CD4-positive, alpha-beta memory T cell (primary cell): Measurements from ENCODE around the gene NKX2-4. TPM values are rescaled to one million over a fixed set of nuclear protein-coding genes. Genes with fewer than 3 reads are reported as not detected.

ENCODE experiments used
- CTCF ChIA-PET: fragments of 350-600 bp; sonication (Branson Sonifier 250); formaldehyde crosslinking; loops from one replicate; lab custom pipeline; 2021; ENCODE audit warnings: inconsistent platforms; ENCODE audit not compliant: partially characterized antibody; lab: Charles Lee
- POLR2A ChIA-PET: fragments of 350-600 bp; sonication (Branson Sonifier 250); formaldehyde crosslinking; loops from one replicate; lab custom pipeline; 2021; ENCODE audit not compliant: partially characterized antibody; lab: Charles Lee
- DNase-seq, 5 donors: peaks; one replicate each; pipeline versions ENCODE4 v3.0.0 to v3.0.0-alpha.2; 2020 to 2022; ENCODE audit warnings: mixed read lengths in 1 of 5
- H3K27ac ChIP-seq: one replicate; pipeline ENCODE4 v1.7.0; 2013; ENCODE audit warnings: low read depth, low read length
- H3K27me3 ChIP-seq: 2 replicates; pipeline ENCODE4 v1.7.0; 2013; ENCODE audit warnings: mild to moderate bottlenecking, low read length, moderate library complexity; ENCODE audit not compliant: insufficient read depth
- H3K36me3 ChIP-seq: 2 replicates; pipeline ENCODE4 v1.7.0; 2013; ENCODE audit warnings: mild to moderate bottlenecking, low read length, moderate library complexity; ENCODE audit not compliant: insufficient read depth
- H3K4me1 ChIP-seq: 2 replicates; pipeline ENCODE4 v1.7.0; 2013; ENCODE audit warnings: mild to moderate bottlenecking, low read length, moderate library complexity; ENCODE audit not compliant: insufficient read depth
- H3K4me3 ChIP-seq, 2 donors: one replicate each; pipeline ENCODE4 v1.7.0; 2013; ENCODE audit warnings: low read length in 2 of 2, mild to moderate bottlenecking in 1 of 2
- H3K9me3 ChIP-seq, 2 donors: one replicate each; pipeline ENCODE4 v1.7.0; 2013; ENCODE audit warnings: low read length in 2 of 2, control low read depth in 1 of 2; ENCODE audit not compliant: control insufficient read depth in 1 of 2
- H3K27ac Mint-ChIP-seq, 7 donors: one replicate each; pipeline ENCODE4 v1.8.0; 2020 to 2021; ENCODE audit warnings: mixed read lengths in 7 of 7, mild to moderate bottlenecking in 6 of 7, inconsistent platforms in 3 of 7, moderate library complexity in 3 of 7
- H3K27me3 Mint-ChIP-seq, 2 donors: one replicate each; pipeline ENCODE4 v1.8.0; 2020 to 2021; ENCODE audit warnings: mixed read lengths in 2 of 2
- H3K36me3 Mint-ChIP-seq, 2 donors: one replicate each; pipeline ENCODE4 v1.8.0; 2020 to 2021; ENCODE audit warnings: mixed read lengths in 2 of 2, inconsistent platforms in 1 of 2, mild to moderate bottlenecking in 1 of 2
- H3K4me1 Mint-ChIP-seq, 4 donors: one replicate each; pipeline ENCODE4 v1.8.0; 2020 to 2021; ENCODE audit warnings: mixed read lengths in 4 of 4, mild to moderate bottlenecking in 1 of 4
- H3K4me3 Mint-ChIP-seq, 8 donors: one replicate each; pipeline ENCODE4 v1.8.0; 2020 to 2021; ENCODE audit warnings: mixed read lengths in 8 of 8, mild to moderate bottlenecking in 7 of 8, moderate library complexity in 6 of 8, inconsistent platforms in 3 of 8
- H3K9me3 Mint-ChIP-seq, 8 donors: one replicate each; pipeline ENCODE4 v1.8.0; 2020 to 2021; ENCODE audit warnings: mixed read lengths in 8 of 8, mild to moderate bottlenecking in 5 of 8, inconsistent platforms in 3 of 8, moderate library complexity in 1 of 8
- intact Hi-C: fragments of 100-400 bp; cut with micrococcal nuclease; formaldehyde crosslinking; loops from one replicate; pipeline ENCODE4 v1.15.1; 2023
- polyA plus RNA-seq, 2 donors: library from polyadenylated mRNA; unstranded; fragments of 300-500 nt; fragmentation: Illumina TruSeq; gene quantifications; one replicate each; pipeline ENCODE4 v1.2.3, GENCODE V29; 2021
- total RNA-seq, 2 experiments: library from RNA; stranded (reverse); gene quantifications; one replicate each; pipeline ENCODE4 v1.2.3, GENCODE V29; 2021

The NKX2-4 gene
- total and polyA plus RNA-seq, 4 experiments from 2014 or later, result not detected

DNA sequence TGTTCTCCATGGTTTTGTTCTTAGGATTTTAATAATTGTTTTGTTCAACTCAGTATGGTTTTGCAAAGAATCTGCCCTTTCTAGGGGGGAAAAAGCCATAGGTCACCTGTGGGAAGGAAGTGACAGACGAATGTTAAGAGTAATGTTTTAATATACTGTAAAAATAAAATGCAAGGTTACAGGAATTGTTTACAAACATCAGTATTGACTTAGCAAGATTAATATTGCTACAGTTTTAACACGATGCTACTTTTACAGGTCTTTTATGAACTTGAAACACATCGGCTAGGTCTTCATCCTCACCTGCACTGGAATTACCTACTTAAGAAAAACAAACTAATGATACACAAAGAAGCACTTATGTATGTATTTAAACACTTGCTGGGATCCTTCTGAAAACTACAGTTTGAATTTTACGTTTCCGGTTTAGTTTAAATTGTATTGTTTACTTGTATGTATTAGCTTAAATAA is 1.7 kb upstream of the NKX2-4 start:
- H3K27ac ChIP-seq, result no peak overlapping the region
- POLR2A ChIA-PET, result no interaction called here
- intact Hi-C loops, result loop anchor here (5.0 to 10.0 kb wide), 2 partner anchors 108 to 294 kb away; partner anchors contain the start of gene LINC00237
- Mint-ChIP-seq H3K27ac (peak overlapping the region in 1 of 7 donors; percentile 79), H3K4me3 (no peak overlapping the region), H3K36me3 (peaks cover 0 to 3% of the 10 kb centered on the region in 2 donors), H3K9me3 (peaks cover 0 to 30% (median 20%) of the 10 kb centered on the region in 8 donors), H3K27me3 (peaks cover 51 to 55% of the 10 kb centered on the region in 2 donors), H3K4me1 (peaks cover 5 to 10% (median 6%) of the 10 kb centered on the region in 4 donors)
- H3K36me3 ChIP-seq, result no peaks in the 10 kb centered on the region
- CTCF ChIA-PET, result no interaction called here
- DNase-seq, result no peak
- H3K27me3 ChIP-seq, result peaks cover 69% of the 10 kb centered on the region
- peaks cover 0 to 3% of the 10 kb centered on the region in 2 donors for H3K9me3 ChIP-seq
- H3K4me3 ChIP-seq, result no peak overlapping the region
- peaks cover 15% of the 10 kb centered on the region for H3K4me1 ChIP-seq

DNA sequence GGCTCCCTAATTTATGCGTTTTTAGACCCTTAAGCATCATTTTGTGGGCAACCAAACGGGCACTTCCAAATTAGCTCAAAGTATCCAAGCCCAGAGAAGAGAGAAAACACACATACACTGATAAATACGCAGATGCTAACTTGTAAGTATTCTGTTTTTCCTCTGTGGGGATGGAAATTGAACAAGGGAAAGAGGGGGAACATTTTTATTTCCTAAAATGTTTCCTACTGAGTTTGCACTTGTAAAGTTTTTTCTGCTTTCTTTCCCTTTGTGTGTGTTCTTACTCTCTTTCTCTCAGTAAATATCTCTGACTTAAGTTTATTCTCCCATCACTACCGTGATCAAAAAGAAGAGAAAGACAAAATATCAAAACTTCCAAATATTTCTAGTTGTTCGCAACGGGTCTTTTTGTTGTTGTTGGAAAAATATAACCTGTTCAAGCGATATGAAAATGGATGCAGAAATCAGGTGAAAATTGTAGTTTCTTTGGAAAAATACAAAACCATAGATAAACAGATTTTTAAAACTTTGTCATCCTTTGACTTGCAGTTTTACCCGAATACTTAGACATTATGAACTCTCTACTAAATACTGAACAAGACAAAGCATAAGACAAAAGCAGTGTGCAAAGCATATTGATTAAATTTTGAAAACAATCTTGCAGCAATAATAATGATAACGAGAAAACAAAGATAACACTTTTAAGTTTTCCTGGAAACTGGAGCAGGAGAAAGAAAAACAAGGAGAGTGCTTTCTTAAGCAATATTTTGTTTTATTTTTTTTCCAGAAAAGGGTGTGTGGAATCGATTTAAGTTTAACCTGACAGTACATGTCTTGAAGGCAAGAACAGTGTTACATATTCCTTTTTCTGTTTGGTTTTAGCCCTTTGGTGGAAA is 1.0 kb upstream of the NKX2-4 start:
- Mint-ChIP-seq H3K36me3 (peaks cover 0 to 3% of the 10 kb centered on the region in 2 donors), H3K4me3 (peak overlapping the region in 7 of 8 donors; percentile 21 to 63 (median 47)), H3K27me3 (peaks cover 49 to 56% of the 10 kb centered on the region in 2 donors), H3K4me1 (peaks cover 5 to 11% (median 6%) of the 10 kb centered on the region in 4 donors), H3K27ac (peak overlapping the region in 2 of 7 donors; percentile 55 to 79), H3K9me3 (peaks cover 0 to 30% (median 20%) of the 10 kb centered on the region in 8 donors)
- Histone ChIP-seq H3K4me1 (peaks cover 15% of the 10 kb centered on the region), H3K27ac (no peak overlapping the region), H3K27me3 (peaks cover 76% of the 10 kb centered on the region), H3K9me3 (peaks cover 0 to 3% of the 10 kb centered on the region in 2 donors), H3K4me3 (no peak overlapping the region), H3K36me3 (no peaks in the 10 kb centered on the region)
- intact Hi-C loops, result loop anchor here (5.0 to 10.0 kb wide), 2 partner anchors 109 to 294 kb away; partner anchors contain the start of gene LINC00237
- ChIA-PET CTCF (no interaction called here), POLR2A (no interaction called here)
- DNase-seq, result no peak

DNA sequence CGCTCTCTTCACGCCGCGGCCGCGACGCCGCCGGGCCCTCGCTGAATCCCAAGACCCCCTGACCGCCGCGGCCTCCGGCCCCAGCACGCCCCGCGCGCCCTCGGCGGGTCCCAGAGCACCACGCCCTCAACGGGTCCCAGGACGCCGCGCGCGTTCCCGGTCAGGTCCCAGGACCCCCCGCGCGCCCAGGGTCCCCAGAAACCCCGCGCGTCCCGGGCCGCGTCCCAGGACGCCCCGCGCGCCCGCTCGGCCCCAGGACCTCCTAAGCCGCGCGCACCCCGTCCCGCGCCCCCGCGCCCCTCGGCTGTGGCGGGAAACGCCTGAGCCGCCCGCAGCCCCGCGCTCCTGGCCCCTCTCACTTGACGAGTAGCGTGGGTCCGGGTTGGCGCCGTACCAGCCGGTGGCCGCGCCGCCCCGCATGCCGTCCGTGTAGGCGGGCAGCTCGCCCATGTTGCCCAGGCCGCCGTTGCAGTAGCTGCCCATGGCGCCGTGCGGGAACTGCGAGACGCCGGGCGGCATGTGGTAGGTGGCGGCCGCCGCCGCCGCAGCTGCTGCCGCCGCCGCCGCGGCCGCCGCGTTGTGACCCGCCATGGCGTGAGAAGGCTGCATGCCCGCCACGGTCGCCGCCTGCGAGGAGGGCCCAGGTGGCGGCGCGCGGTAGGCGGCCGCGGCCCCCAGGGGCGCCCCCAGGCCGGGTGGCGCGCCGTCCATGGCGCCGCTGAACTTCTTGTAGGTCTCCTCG is 556 bp downstream of the NKX2-4 start:
- peaks cover 3 to 7% of the 10 kb centered on the region in 2 donors for H3K36me3 Mint-ChIP-seq
- no peak overlapping the region for H3K27ac ChIP-seq
- peaks cover 19% of the 10 kb centered on the region for H3K4me1 ChIP-seq
- peaks cover 0 to 27% (median 21%) of the 10 kb centered on the region in 8 donors for H3K9me3 Mint-ChIP-seq
- ChIA-PET POLR2A (interaction anchor here (0.7 to 1.4 kb wide), 2 partner anchors 14 to 116 kb away, joined by 3 read pairs; no protein-coding TSS in a partner anchor), CTCF (no interaction called here)
- peaks cover 81% of the 10 kb centered on the region for H3K27me3 ChIP-seq
- H3K36me3 ChIP-seq, result no peaks in the 10 kb centered on the region
- H3K9me3 ChIP-seq, result peaks cover 0 to 3% of the 10 kb centered on the region in 2 donors
- DNase-seq, result peak in 1 of 5 donors; percentile 17
- H3K4me3 ChIP-seq, result no peak overlapping the region
- intact Hi-C loops, result loop anchor here (5.0 to 10.0 kb wide), 2 partner anchors 111 to 292 kb away; partner anchors contain the start of gene LINC00237
- H3K27me3 Mint-ChIP-seq, result peaks cover 51 to 67% of the 10 kb centered on the region in 2 donors
- H3K4me3 Mint-ChIP-seq, result no peak overlapping the region
- peaks cover 11 to 23% (median 13%) of the 10 kb centered on the region in 4 donors for H3K4me1 Mint-ChIP-seq
- H3K27ac Mint-ChIP-seq, result no peak overlapping the region

DNA sequence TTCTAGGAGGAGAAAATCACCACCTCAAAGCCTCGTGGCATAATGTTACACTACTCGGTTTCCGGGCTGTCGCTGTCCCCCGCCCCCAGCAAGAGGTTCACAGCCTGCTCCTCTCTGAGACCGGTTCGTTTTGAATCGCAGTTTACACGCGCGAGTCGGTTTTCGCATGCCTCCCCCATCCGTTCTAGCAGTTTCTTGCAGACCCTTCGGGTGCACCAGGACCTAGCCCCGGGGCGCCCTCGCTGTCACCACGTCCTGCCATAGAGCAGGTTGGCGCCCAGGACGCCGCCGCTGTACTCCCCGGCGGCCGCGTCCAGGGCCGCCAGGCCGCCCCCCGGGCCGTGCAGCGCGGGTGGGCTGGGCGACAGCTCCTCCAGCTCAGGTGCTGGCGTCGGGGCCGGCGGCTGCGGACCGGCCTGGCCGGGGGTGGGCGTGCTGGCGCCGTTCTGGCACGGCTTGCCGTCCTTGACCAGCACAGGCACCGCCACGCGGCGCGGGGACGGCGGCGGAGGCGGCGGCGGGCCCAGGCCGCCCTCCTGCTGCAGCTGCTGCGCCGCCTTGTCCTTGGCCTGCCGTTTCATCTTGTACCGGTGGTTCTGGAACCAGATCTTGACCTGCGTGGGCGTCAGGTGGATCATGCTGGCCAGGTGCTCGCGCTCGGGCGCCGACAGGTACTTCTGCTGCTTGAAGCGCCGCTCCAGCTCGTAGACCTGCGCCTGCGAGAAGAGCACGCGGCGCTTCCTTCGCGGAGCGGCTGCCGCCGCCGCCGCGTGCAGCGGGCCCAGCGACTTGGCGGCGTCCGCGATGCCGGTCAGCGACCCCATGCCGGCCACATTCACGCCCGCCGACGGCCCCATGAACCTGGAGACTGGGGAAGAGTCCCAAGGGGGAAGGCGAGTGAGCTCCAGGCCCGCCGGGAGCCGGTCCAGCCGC is 1.4 kb downstream of the NKX2-4 start:
- Mint-ChIP-seq H3K27me3 (peaks cover 49 to 67% of the 10 kb centered on the region in 2 donors), H3K4me3 (peak overlapping the region in 7 of 8 donors; percentile 71 to 89 (median 79)), H3K36me3 (peaks cover 6 to 10% of the 10 kb centered on the region in 2 donors), H3K4me1 (peaks cover 13 to 25% (median 16%) of the 10 kb centered on the region in 4 donors), H3K9me3 (peaks cover 0 to 27% (median 21%) of the 10 kb centered on the region in 8 donors), H3K27ac (peak overlapping the region in 5 of 7 donors; percentile 6 to 88 (median 18))
- intact Hi-C loops, result loop anchor here (5.0 to 10.0 kb wide), 2 partner anchors 111 to 291 kb away; partner anchors contain the start of gene LINC00237
- CTCF ChIA-PET, result interaction anchor here (1.2 kb wide), 1 partner anchor 160 kb away, joined by 5 read pairs; no protein-coding TSS in a partner anchor
- H3K4me3 ChIP-seq, result no peak overlapping the region
- POLR2A ChIA-PET, result interaction anchor here (0.6 to 1.4 kb wide), 5 partner anchors 11 to 117 kb away, joined by 3 to 4 read pairs (median 3); partner anchors contain the start of gene XRN2
- DNase-seq, result peak; percentile 54 to 74 (median 56)
- peaks cover 0 to 3% of the 10 kb centered on the region in 2 donors for H3K9me3 ChIP-seq
- peaks cover 76% of the 10 kb centered on the region for H3K27me3 ChIP-seq
- no peaks in the 10 kb centered on the region for H3K36me3 ChIP-seq
- no peak overlapping the region for H3K27ac ChIP-seq
- peaks cover 20% of the 10 kb centered on the region for H3K4me1 ChIP-seq

DNA sequence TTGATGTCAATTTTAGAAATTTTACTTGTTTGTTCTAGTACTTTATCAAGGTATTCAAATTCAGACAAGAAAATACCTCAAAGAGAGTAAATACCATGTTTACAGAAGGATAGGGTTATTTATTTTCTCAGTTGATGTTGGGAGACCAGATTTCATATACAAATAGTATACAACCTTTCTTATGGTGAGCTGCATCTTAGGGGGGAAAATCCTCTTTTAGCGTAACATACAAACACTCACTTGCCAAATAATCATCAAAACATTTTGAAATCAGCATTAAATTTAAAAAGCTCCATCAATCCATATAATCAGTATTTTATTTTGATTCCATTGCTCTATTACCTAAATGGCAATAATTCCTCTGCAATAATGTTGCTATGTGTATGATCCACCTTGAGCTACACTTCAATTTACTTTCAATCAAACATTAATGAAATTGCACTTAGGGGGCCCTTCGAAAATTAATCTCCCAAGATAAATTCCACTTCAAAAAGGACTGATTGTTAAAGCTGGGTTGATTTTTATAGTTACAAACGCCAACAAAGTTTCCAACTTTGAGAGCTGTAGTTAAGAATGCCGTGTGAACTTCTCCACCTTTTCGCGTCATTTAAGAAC is 2.2 kb downstream of the NKX2-4 start:
- Histone ChIP-seq H3K27ac (no peak overlapping the region), H3K4me1 (peaks cover 20% of the 10 kb centered on the region), H3K36me3 (no peaks in the 10 kb centered on the region), H3K27me3 (peaks cover 68% of the 10 kb centered on the region), H3K4me3 (no peak overlapping the region), H3K9me3 (peaks cover 0 to 3% of the 10 kb centered on the region in 2 donors)
- H3K27ac Mint-ChIP-seq, result peak overlapping the region in 4 of 7 donors; percentile 6 to 88 (median 50)
- H3K4me3 Mint-ChIP-seq, result peak overlapping the region in 7 of 8 donors; percentile 71 to 89 (median 79)
- peaks cover 0 to 27% (median 20%) of the 10 kb centered on the region in 8 donors for H3K9me3 Mint-ChIP-seq
- CTCF ChIA-PET, result interaction anchor here (1.2 kb wide), 1 partner anchor 159 kb away, joined by 5 read pairs; no protein-coding TSS in a partner anchor
- H3K27me3 Mint-ChIP-seq, result peaks cover 46 to 60% of the 10 kb centered on the region in 2 donors
- no peak for DNase-seq
- POLR2A ChIA-PET, result interaction anchor here (0.6 to 1.4 kb wide), 4 partner anchors 10 to 117 kb away, joined by 3 to 4 read pairs (median 4); partner anchors contain the start of gene XRN2
- peaks cover 11 to 13% of the 10 kb centered on the region in 2 donors for H3K36me3 Mint-ChIP-seq
- intact Hi-C loops, result loop anchor here (5.0 to 10.0 kb wide), 2 partner anchors 112 to 290 kb away; partner anchors contain the start of gene LINC00237
- H3K4me1 Mint-ChIP-seq, result peaks cover 13 to 25% (median 16%) of the 10 kb centered on the region in 4 donors
